ENCODE results near the gene CARM1.

The CARM1 gene

GRCh38 chr19:10911579-10912363, 40.4 kb downstream of the CARM1 start:
- ChIA-PET POLR2A (no interaction called here), CTCF (interaction anchor here (1.0 to 1.4 kb wide), 3 partner anchors 23 to 194 kb away, joined by 3 to 4 read pairs (median 3); partner anchors contain the start of gene DNM2)
- no peak for DNase-seq (ENCODE audit: extremely low spot score)
- no peak for TF ChIP-seq CTCF (IDR thresholded peaks at IDR 0.05; ENCODE audit: control extremely low read depth, extremely low read depth, low read depth, missing control alignments)

GRCh38 chr19:10912619-10913018, 41.3 kb downstream of the CARM1 start:
- no peak for DNase-seq (ENCODE audit: extremely low spot score)
- TF ChIP-seq CTCF (IDR thresholded peaks at IDR 0.05; ENCODE audit: control extremely low read depth, extremely low read depth, low read depth, missing control alignments): no peak
- ChIA-PET POLR2A (interaction anchor here (0.6 to 0.7 kb wide), 2 partner anchors 123 to 199 kb away, joined by 3 read pairs; no protein-coding TSS in a partner anchor), CTCF (interaction anchor here (1.5 to 2.3 kb wide), 2 partner anchors 24 to 32 kb away, joined by 3 to 6 read pairs; no protein-coding TSS in a partner anchor)

- no peak for TF ChIP-seq CTCF (IDR thresholded peaks at IDR 0.05; ENCODE audit: control extremely low read depth, extremely low read depth, low read depth, missing control alignments)
- ChIA-PET POLR2A (no interaction called here), CTCF (interaction anchor here (1.2 to 2.3 kb wide), 4 partner anchors 17 to 31 kb away, joined by 3 to 6 read pairs (median 3); no protein-coding TSS in a partner anchor)
Measured at GRCh38 chr19:10913716-10914340, 42.5 kb downstream of the CARM1 start.

GRCh38 chr19:10915130-10916091, 44.1 kb downstream of the CARM1 start:
- CTCF ChIA-PET: interaction anchor here (0.9 to 1.2 kb wide), 2 partner anchors 25 to 43 kb away, joined by 3 read pairs; no protein-coding TSS in a partner anchor
- POLR2A ChIA-PET: interaction anchor here (0.6 kb wide), 1 partner anchor 498 kb away, joined by 3 read pairs; no protein-coding TSS in a partner anchor
- DNase-seq (ENCODE audit: extremely low spot score): no peak
- TF ChIP-seq CTCF (IDR thresholded peaks at IDR 0.05; ENCODE audit: control extremely low read depth, extremely low read depth, low read depth, missing control alignments): no peak

More at GRCh38 chr19:10913716-10914340, 42.5 kb downstream of the CARM1 start:
- DNase-seq (ENCODE audit: extremely low spot score): no peak

- ChIA-PET POLR2A (interaction anchor here (0.6 kb wide), 1 partner anchor 25 kb away, joined by 3 read pairs; no protein-coding TSS in a partner anchor), CTCF (interaction anchor here (1.1 to 1.3 kb wide), 2 partner anchors 25 to 52 kb away, joined by 3 read pairs; no protein-coding TSS in a partner anchor)
- TF ChIP-seq CTCF (IDR thresholded peaks at IDR 0.05; ENCODE audit: control extremely low read depth, extremely low read depth, low read depth, missing control alignments): no peak
- DNase-seq (ENCODE audit: extremely low spot score): no peak
Measured at GRCh38 chr19:10916602-10917001, 45.2 kb downstream of the CARM1 start.
